Keratinocyte (primary cell): ENCODE results near the gene ZFP3.
"Not testable (repeated sequence)": the region's sequence is repeated elsewhere in the genome, so short reads cannot be mapped to it uniquely, and the experiment has no call there.

Experiments
- EZH2 ChIP-seq: IDR thresholded peaks from one replicate; pipeline ENCODE4 v1.6.1; 2012; ENCODE audit warnings: inconsistent platforms, mild to moderate bottlenecking, low read length, moderate library complexity
- TF ChIP-seq, protein P1 (sequence below), 3 experiments: IDR thresholded peaks in 1 of 3; conservative IDR thresholded peaks in 1 of 3; optimal IDR thresholded peaks in 1 of 3; 2 replicates in 2 of 3; 3 replicates in 1 of 3; pipeline versions ENCODE3 to v1.5.1; 2011; ENCODE audit warnings: low read length in 3 of 3, mild to moderate bottlenecking in 3 of 3, moderate library complexity in 2 of 3, control low read depth in 1 of 3, inconsistent platforms in 1 of 3; ENCODE audit not compliant: insufficient read depth in 2 of 3; ENCODE audit errors: extremely low read depth in 1 of 3

- TF ChIP-seq, protein P1, sequence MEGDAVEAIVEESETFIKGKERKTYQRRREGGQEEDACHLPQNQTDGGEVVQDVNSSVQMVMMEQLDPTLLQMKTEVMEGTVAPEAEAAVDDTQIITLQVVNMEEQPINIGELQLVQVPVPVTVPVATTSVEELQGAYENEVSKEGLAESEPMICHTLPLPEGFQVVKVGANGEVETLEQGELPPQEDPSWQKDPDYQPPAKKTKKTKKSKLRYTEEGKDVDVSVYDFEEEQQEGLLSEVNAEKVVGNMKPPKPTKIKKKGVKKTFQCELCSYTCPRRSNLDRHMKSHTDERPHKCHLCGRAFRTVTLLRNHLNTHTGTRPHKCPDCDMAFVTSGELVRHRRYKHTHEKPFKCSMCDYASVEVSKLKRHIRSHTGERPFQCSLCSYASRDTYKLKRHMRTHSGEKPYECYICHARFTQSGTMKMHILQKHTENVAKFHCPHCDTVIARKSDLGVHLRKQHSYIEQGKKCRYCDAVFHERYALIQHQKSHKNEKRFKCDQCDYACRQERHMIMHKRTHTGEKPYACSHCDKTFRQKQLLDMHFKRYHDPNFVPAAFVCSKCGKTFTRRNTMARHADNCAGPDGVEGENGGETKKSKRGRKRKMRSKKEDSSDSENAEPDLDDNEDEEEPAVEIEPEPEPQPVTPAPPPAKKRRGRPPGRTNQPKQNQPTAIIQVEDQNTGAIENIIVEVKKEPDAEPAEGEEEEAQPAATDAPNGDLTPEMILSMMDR (optimal IDR thresholded peaks at IDR 0.05 in 1 of 3, IDR thresholded peaks at IDR 0.05 in 1 of 3, conservative IDR thresholded peaks at IDR 0.05 in 1 of 3; ENCODE audit: extremely low read depth in 1 of 3, insufficient read depth in 2 of 3, low read length in 3 of 3): not testable (repeated sequence)
- not testable (repeated sequence) for TF ChIP-seq EZH2
Measured at GRCh38 chr17:5030168-5030567, 48.1 kb upstream of the ZFP3 start.
